ENCODE data around the gene ZNF396.

- no peak for TF ChIP-seq EZH2 (IDR thresholded peaks at IDR 0.05; ENCODE audit: insufficient read depth, low read length)
- TF ChIP-seq, protein P1, sequence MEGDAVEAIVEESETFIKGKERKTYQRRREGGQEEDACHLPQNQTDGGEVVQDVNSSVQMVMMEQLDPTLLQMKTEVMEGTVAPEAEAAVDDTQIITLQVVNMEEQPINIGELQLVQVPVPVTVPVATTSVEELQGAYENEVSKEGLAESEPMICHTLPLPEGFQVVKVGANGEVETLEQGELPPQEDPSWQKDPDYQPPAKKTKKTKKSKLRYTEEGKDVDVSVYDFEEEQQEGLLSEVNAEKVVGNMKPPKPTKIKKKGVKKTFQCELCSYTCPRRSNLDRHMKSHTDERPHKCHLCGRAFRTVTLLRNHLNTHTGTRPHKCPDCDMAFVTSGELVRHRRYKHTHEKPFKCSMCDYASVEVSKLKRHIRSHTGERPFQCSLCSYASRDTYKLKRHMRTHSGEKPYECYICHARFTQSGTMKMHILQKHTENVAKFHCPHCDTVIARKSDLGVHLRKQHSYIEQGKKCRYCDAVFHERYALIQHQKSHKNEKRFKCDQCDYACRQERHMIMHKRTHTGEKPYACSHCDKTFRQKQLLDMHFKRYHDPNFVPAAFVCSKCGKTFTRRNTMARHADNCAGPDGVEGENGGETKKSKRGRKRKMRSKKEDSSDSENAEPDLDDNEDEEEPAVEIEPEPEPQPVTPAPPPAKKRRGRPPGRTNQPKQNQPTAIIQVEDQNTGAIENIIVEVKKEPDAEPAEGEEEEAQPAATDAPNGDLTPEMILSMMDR (IDR thresholded peaks at IDR 0.05; ENCODE audit: insufficient read depth, low read depth, low read length) = no peak
Measured at GRCh38 chr18:35376393-35376741, 770 bp downstream of the ZNF396 start.
